ENCODE measurements around the gene DNHD1. TPM values are rescaled to one million over a fixed set of nuclear protein-coding genes. Genes with fewer than 3 reads are reported as not detected.

The DNHD1 gene
- total RNA-seq, 4 donors from 2014 or later, result 1.3 to 11.8 (median 7.7) TPM

- DNase-seq, result no peak
- TF ChIP-seq, protein P1, sequence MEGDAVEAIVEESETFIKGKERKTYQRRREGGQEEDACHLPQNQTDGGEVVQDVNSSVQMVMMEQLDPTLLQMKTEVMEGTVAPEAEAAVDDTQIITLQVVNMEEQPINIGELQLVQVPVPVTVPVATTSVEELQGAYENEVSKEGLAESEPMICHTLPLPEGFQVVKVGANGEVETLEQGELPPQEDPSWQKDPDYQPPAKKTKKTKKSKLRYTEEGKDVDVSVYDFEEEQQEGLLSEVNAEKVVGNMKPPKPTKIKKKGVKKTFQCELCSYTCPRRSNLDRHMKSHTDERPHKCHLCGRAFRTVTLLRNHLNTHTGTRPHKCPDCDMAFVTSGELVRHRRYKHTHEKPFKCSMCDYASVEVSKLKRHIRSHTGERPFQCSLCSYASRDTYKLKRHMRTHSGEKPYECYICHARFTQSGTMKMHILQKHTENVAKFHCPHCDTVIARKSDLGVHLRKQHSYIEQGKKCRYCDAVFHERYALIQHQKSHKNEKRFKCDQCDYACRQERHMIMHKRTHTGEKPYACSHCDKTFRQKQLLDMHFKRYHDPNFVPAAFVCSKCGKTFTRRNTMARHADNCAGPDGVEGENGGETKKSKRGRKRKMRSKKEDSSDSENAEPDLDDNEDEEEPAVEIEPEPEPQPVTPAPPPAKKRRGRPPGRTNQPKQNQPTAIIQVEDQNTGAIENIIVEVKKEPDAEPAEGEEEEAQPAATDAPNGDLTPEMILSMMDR (IDR thresholded peaks at IDR 0.05), result no peak
- no peak for TF ChIP-seq POLR2A (IDR thresholded peaks at IDR 0.05)
- H3K36me3 ChIP-seq, result peaks cover 32 to 96% (median 40%) of the 10 kb centered on the region in 3 donors
- intact Hi-C loops (cut with DNase I), result no loop called here
- H3K27ac ChIP-seq, result no peak overlapping the region
- H3K4me3 ChIP-seq, result no peak overlapping the region
- no peaks in the 10 kb centered on the region for H3K4me1 ChIP-seq
- no peaks in the 10 kb centered on the region for H3K27me3 ChIP-seq
- no peaks in the 10 kb centered on the region for H3K9me3 ChIP-seq
- WGBS, 2 donors, result 57 to 81% methylated on average over 2 of the region's 2 CpGs
Measured at GRCh38 chr11:6455070-6455469, 42.0 kb upstream of the DNHD1 start.

DNA sequence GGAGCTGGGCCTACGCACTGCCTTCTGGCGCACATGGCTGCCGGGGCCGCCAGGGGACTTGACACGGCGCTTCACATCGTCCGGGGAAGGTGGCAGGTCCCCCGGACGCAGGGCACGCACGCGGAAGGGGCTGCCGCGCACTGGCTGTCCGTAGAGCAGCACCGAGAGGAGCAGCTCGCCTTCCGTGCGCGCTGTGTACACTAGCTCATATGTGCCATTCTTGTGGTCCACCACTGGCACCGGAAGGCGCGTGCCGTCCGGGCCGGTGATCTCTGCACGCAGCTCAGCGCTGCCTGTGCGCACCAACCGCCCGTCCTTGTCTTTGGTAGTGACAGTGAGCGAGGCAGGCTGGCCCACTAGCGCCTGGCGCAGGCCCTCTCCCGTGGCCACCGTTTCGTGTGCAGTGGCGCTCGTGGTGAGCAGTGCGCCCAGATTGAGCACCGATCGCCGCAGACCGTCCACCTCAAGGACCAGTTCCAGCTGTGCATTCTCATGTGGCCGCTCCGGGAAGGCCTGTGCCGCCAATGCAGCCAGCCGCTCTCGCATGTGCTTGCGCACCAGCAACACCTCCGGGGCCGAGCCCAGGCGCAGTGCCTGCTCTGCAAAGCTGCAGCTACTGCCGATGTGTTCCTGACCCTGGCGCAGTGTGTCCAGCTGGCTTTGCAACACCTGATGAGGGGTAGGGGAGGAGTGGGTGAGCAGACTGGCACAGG lies 40.6 kb upstream of the DNHD1 start:
- no peak for TF ChIP-seq POLR2A (IDR thresholded peaks at IDR 0.05)
- TF ChIP-seq, protein P1 (IDR thresholded peaks at IDR 0.05), result no peak
- no peak for DNase-seq
- intact Hi-C loops (cut with DNase I), result no loop called here
- Histone ChIP-seq H3K27me3 (no peaks in the 10 kb centered on the region), H3K27ac (no peak overlapping the region), H3K9me3 (no peaks in the 10 kb centered on the region), H3K4me1 (no peaks in the 10 kb centered on the region), H3K36me3 (peaks cover 27 to 90% (median 28%) of the 10 kb centered on the region in 3 donors), H3K4me3 (no peak overlapping the region)
- 94 to 100% methylated on average over 8 to 26 of the region's 56 CpGs for WGBS, 2 donors

- intact Hi-C loops (cut with DNase I), result no loop called here
- Histone ChIP-seq H3K4me3 (no peak overlapping the region), H3K27ac (no peak overlapping the region), H3K9me3 (no peaks in the 10 kb centered on the region), H3K36me3 (peaks cover 25 to 88% (median 28%) of the 10 kb centered on the region in 3 donors), H3K4me1 (no peaks in the 10 kb centered on the region), H3K27me3 (no peaks in the 10 kb centered on the region)
- WGBS, 2 donors, result 93 to 95% methylated on average over 9 to 10 of the region's 26 CpGs
- TF ChIP-seq, protein P1 (IDR thresholded peaks at IDR 0.05), result no peak
- TF ChIP-seq POLR2A (IDR thresholded peaks at IDR 0.05), result no peak
- no peak for DNase-seq
Measured at GRCh38 chr11:6457581-6458320, 39.3 kb upstream of the DNHD1 start.

- Histone ChIP-seq H3K4me3 (no peak overlapping the region), H3K27me3 (no peaks in the 10 kb centered on the region), H3K9me3 (no peaks in the 10 kb centered on the region), H3K27ac (no peak overlapping the region), H3K4me1 (no peaks in the 10 kb centered on the region), H3K36me3 (peaks cover 25 to 88% (median 28%) of the 10 kb centered on the region in 3 donors)
- 65 to 67% methylated on average over 2 of the region's 2 CpGs for WGBS, 2 donors
- intact Hi-C loops (cut with DNase I), result no loop called here
- TF ChIP-seq POLR2A (IDR thresholded peaks at IDR 0.05), result no peak
- TF ChIP-seq, protein P1 (IDR thresholded peaks at IDR 0.05), result no peak
- DNase-seq, result no peak
Measured at GRCh38 chr11:6458352-6459098, 38.6 kb upstream of the DNHD1 start.

GRCh38 chr11:6459099-6459450 lies 38.0 kb upstream of the DNHD1 start:
- intact Hi-C loops (cut with DNase I), result no loop called here
- TF ChIP-seq, protein P1 (IDR thresholded peaks at IDR 0.05), result no peak
- no peak for TF ChIP-seq POLR2A (IDR thresholded peaks at IDR 0.05)

More at GRCh38 chr11:6459099-6459450, 38.0 kb upstream of the DNHD1 start:
- no peak overlapping the region for H3K4me3 ChIP-seq
- H3K36me3 ChIP-seq, result peaks cover 25 to 88% (median 28%) of the 10 kb centered on the region in 3 donors
- no peaks in the 10 kb centered on the region for H3K27me3 ChIP-seq
- H3K27ac ChIP-seq, result no peak overlapping the region
- no peaks in the 10 kb centered on the region for H3K4me1 ChIP-seq
- WGBS, 2 donors, result 50 to 82% methylated on average over 1 of the region's 1 CpG
- DNase-seq, result no peak
- H3K9me3 ChIP-seq, result no peaks in the 10 kb centered on the region
